ENCODE results near the gene PTPRD.

Gene PTPRD

DNA sequence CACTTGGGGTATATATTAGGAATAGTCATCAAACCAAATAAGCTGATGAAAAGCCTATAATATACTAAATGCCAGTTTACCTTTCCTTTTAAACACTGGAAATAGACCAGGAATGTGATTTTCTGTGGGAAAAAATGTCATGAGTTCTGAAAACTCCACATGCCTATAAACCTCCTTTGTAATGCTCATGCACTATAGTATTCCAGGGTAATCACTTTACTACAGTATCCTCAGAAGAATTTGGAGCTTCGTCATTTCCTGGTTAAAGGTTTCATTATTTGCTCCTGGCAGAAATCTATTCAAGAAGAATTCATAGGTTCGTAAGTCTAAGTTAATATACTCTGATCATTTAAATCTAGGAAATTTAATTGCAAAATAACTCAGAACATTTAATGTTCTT, 1736.5 kb downstream of the PTPRD start:
- TF ChIP-seq, protein P1, sequence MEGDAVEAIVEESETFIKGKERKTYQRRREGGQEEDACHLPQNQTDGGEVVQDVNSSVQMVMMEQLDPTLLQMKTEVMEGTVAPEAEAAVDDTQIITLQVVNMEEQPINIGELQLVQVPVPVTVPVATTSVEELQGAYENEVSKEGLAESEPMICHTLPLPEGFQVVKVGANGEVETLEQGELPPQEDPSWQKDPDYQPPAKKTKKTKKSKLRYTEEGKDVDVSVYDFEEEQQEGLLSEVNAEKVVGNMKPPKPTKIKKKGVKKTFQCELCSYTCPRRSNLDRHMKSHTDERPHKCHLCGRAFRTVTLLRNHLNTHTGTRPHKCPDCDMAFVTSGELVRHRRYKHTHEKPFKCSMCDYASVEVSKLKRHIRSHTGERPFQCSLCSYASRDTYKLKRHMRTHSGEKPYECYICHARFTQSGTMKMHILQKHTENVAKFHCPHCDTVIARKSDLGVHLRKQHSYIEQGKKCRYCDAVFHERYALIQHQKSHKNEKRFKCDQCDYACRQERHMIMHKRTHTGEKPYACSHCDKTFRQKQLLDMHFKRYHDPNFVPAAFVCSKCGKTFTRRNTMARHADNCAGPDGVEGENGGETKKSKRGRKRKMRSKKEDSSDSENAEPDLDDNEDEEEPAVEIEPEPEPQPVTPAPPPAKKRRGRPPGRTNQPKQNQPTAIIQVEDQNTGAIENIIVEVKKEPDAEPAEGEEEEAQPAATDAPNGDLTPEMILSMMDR (IDR thresholded peaks at IDR 0.05; ENCODE audit: extremely low read depth, insufficient read depth, missing control alignments) = no peak
- DNase-seq (ENCODE audit: low spot score) = no peak
- in situ Hi-C loops (cut with MboI; ENCODE audit: low pct_unique_long_range_greater_than_20kb, low sequenced_read_pairs, unreplicated experiment) = no loop called here

DNA sequence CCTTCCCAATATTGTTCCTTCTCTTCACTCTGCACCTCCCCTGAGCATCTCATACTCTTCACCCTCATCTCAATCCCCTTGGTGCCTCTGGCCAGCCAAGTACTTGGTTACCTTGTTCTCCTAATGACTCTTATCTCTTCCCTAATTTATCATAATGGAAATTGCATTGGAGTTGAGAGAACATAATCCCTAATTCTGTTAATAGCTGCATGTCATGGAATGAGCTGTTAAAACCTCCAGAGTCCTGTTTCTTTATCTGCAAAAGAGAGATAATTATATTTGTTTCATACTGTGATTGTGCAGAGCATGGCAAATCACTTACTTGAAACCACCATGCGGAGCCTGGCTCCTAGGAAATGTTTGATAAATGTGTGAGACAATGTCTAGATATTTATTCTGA, 1738.3 kb downstream of the PTPRD start:
- in situ Hi-C loops (cut with MboI; ENCODE audit: low pct_unique_long_range_greater_than_20kb, low sequenced_read_pairs, unreplicated experiment) = no loop called here
- TF ChIP-seq, protein P1 (IDR thresholded peaks at IDR 0.05; ENCODE audit: extremely low read depth, insufficient read depth, missing control alignments) = no peak
- DNase-seq (ENCODE audit: low spot score) = no peak

DNA sequence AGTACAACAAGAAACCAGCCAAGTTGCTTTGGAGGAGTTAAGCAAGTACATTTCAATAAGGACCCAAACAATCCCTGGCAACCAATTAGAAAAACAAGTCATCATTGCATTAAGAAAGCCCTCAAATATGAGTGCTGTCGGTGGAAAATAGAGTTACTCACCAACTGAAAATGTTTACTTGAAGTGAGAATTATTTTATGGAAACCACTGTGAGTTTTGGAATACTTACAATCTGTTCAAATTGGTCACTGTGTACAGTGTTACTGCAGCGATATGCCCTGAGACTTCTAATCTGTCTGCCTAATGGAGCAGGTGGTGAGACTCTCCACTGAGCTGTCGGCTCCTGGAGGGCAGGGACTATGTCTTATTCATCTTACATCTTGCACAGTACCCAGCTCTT, 1740.0 kb downstream of the PTPRD start:
- no peak for DNase-seq (ENCODE audit: low spot score)
- TF ChIP-seq, protein P1 (IDR thresholded peaks at IDR 0.05; ENCODE audit: extremely low read depth, insufficient read depth, missing control alignments) = no peak
- in situ Hi-C loops (cut with MboI; ENCODE audit: low pct_unique_long_range_greater_than_20kb, low sequenced_read_pairs, unreplicated experiment) = no loop called here

- in situ Hi-C loops (cut with MboI; ENCODE audit: low pct_unique_long_range_greater_than_20kb, low sequenced_read_pairs, unreplicated experiment) = no loop called here
- TF ChIP-seq, protein P1 (IDR thresholded peaks at IDR 0.05; ENCODE audit: extremely low read depth, insufficient read depth, missing control alignments) = no peak
- no peak for DNase-seq (ENCODE audit: low spot score)
Measured at GRCh38 chr9:8871796-8872445, 1740.9 kb downstream of the PTPRD start.

DNA sequence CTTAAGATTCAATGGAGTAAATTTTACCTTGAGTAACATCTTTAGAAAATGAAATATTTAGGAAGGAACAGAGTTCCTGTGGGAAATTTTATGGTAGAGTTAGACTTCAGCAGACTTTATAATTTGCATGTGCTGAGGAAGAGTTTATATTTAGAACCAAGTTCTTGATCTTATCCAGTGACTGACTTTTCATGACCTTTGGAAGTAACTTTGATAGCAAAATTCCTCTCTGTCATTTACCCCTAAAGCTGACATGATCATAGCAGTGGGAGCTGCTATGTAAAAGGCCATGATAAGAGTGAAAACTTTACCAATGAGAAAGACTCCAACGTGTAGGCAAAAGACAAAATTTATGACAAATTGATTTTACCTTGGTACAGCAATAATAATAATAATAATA, 1741.4 kb downstream of the PTPRD start:
- no peak for DNase-seq (ENCODE audit: low spot score)
- in situ Hi-C loops (cut with MboI; ENCODE audit: low pct_unique_long_range_greater_than_20kb, low sequenced_read_pairs, unreplicated experiment) = no loop called here
- TF ChIP-seq, protein P1 (IDR thresholded peaks at IDR 0.05; ENCODE audit: extremely low read depth, insufficient read depth, missing control alignments) = no peak

- DNase-seq (ENCODE audit: low spot score) = no peak
- in situ Hi-C loops (cut with MboI; ENCODE audit: low pct_unique_long_range_greater_than_20kb, low sequenced_read_pairs, unreplicated experiment) = no loop called here
- TF ChIP-seq, protein P1 (IDR thresholded peaks at IDR 0.05; ENCODE audit: extremely low read depth, insufficient read depth, missing control alignments) = no peak
Measured at GRCh38 chr9:8869812-8870211, 1743.0 kb downstream of the PTPRD start.

Data from GM13977 (cell line).